ENCODE data around the gene RASL11B. TPM values are rescaled to one million over a fixed set of nuclear protein-coding genes. Genes with fewer than 3 reads are reported as not detected.

RASL11B gene
- total RNA-seq, 1 donor from 2014 or later: 4.4 TPM

DNA sequence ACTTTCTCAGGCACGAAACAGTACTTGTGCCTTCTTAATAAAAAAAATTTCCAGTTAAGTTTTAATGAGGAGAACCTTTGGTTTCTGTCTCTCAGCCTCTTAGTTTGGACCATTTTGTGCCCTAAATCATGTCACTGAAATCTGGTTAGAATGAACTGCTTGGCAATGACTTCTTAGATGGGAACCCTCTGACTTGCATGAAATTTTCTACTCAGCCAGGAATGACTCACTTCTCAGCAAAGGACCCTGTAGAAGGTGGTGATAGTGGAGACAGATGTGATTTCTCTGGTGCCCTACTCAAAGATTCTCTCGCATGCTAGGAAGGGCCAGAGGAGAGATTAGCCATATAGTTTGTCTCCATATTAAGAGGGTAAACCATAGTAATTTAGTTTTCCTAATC, 50.5 kb downstream of the RASL11B start:
- no peak overlapping the region for H3K4me2 ChIP-seq (ENCODE audit: low read length)

DNA sequence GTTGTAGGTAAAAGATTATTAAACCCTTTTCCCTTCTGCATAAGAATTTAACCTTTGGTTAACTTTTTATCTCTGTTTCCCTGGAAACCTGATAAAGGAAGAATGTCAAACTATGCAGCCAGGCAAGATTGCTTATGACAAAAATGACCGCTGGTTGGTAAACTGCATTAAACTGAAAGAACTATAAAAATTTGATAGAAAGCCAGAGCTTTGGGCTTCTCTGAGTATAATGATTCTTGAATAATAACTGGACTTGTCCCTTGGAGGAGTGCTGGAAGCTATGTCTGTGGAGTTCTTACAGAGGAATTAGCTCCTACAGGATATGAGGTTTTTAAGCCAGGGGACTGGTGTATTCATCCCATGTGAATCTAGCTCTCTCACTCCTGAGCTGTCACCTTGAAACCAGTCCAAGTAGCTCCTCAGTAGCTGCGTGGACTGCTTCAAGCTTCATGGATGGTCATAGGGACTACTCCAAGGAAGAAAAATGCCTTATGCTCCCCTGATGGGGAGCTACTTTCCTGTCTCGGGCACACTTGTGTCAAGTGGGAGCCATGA, 52.0 kb downstream of the RASL11B start:
- Mint-ChIP-seq H3K9me3 (ENCODE audit: unreplicated experiment) (no peaks in the 10 kb centered on the region), H3K4me3 (ENCODE audit: unreplicated experiment) (no peak overlapping the region), H3K27me3 (ENCODE audit: low read depth, unreplicated experiment) (no peaks in the 10 kb centered on the region), H3K4me1 (ENCODE audit: low read depth, unreplicated experiment) (peaks cover 7% of the 10 kb centered on the region), H3K27ac (ENCODE audit: unreplicated experiment) (no peak overlapping the region), H3K36me3 (ENCODE audit: low read depth, unreplicated experiment) (no peaks in the 10 kb centered on the region)
- Histone ChIP-seq H4K20me1 (ENCODE audit: insufficient read depth, low read length) (no peaks in the 10 kb centered on the region), H3K4me1 (ENCODE audit: insufficient read depth, low read length) (peaks cover 15% of the 10 kb centered on the region), H3K27me3 (ENCODE audit: insufficient read depth, low read length) (no peaks in the 10 kb centered on the region), H3K4me3 (ENCODE audit: insufficient read depth, low read depth, low read length) (no peak overlapping the region), H3K36me3 (ENCODE audit: insufficient read depth, low read length) (no peaks in the 10 kb centered on the region), H3K9ac (ENCODE audit: low read length) (no peak overlapping the region), H3K9me3 (ENCODE audit: insufficient read depth, low read depth, low read length) (no peaks in the 10 kb centered on the region), H3K79me2 (ENCODE audit: insufficient read depth, low read length) (no peaks in the 10 kb centered on the region), H3K4me2 (ENCODE audit: low read length) (peak overlapping the region; percentile 55), H2AFZ (ENCODE audit: low read depth, low read length) (no peak overlapping the region), H3K27ac (ENCODE audit: low read depth, low read length) (peak overlapping the region; percentile 6)
- DNase-seq (ENCODE audit: low read depth): peak; percentile 81
- FAIRE-seq: peak; percentile 86
- TF ChIP-seq, protein P1, sequence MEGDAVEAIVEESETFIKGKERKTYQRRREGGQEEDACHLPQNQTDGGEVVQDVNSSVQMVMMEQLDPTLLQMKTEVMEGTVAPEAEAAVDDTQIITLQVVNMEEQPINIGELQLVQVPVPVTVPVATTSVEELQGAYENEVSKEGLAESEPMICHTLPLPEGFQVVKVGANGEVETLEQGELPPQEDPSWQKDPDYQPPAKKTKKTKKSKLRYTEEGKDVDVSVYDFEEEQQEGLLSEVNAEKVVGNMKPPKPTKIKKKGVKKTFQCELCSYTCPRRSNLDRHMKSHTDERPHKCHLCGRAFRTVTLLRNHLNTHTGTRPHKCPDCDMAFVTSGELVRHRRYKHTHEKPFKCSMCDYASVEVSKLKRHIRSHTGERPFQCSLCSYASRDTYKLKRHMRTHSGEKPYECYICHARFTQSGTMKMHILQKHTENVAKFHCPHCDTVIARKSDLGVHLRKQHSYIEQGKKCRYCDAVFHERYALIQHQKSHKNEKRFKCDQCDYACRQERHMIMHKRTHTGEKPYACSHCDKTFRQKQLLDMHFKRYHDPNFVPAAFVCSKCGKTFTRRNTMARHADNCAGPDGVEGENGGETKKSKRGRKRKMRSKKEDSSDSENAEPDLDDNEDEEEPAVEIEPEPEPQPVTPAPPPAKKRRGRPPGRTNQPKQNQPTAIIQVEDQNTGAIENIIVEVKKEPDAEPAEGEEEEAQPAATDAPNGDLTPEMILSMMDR (IDR thresholded peaks at IDR 0.05; ENCODE audit: insufficient read depth, low read depth, low read length): no peak
- no peak for TF ChIP-seq EZH2 (IDR thresholded peaks at IDR 0.05; ENCODE audit: insufficient read depth, low read length)

More for the DNA sequence above, 50.5 kb downstream of the RASL11B start:
- H3K4me3 ChIP-seq (ENCODE audit: insufficient read depth, low read depth, low read length): no peak overlapping the region
- Mint-ChIP-seq H3K27ac (ENCODE audit: unreplicated experiment) (no peak overlapping the region), H3K36me3 (ENCODE audit: low read depth, unreplicated experiment) (no peaks in the 10 kb centered on the region), H3K4me1 (ENCODE audit: low read depth, unreplicated experiment) (peaks cover 10% of the 10 kb centered on the region), H3K9me3 (ENCODE audit: unreplicated experiment) (no peaks in the 10 kb centered on the region), H3K4me3 (ENCODE audit: unreplicated experiment) (no peak overlapping the region), H3K27me3 (ENCODE audit: low read depth, unreplicated experiment) (no peaks in the 10 kb centered on the region)
- DNase-seq (ENCODE audit: low read depth) (peak; percentile 30), FAIRE-seq (no peak)
- no peaks in the 10 kb centered on the region for H3K27me3 ChIP-seq (ENCODE audit: insufficient read depth, low read length)
- H2AFZ ChIP-seq (ENCODE audit: low read depth, low read length): no peak overlapping the region
- no peak overlapping the region for H3K9ac ChIP-seq (ENCODE audit: low read length)
- H3K9me3 ChIP-seq (ENCODE audit: insufficient read depth, low read depth, low read length): no peaks in the 10 kb centered on the region
- no peak for TF ChIP-seq EZH2 (IDR thresholded peaks at IDR 0.05; ENCODE audit: insufficient read depth, low read length)
- TF ChIP-seq, protein P1 (IDR thresholded peaks at IDR 0.05; ENCODE audit: insufficient read depth, low read depth, low read length): no peak
- peaks cover 15% of the 10 kb centered on the region for H3K4me1 ChIP-seq (ENCODE audit: insufficient read depth, low read length)
- H3K79me2 ChIP-seq (ENCODE audit: insufficient read depth, low read length): no peaks in the 10 kb centered on the region
- H3K36me3 ChIP-seq (ENCODE audit: insufficient read depth, low read length): no peaks in the 10 kb centered on the region
- no peak overlapping the region for H3K27ac ChIP-seq (ENCODE audit: low read depth, low read length)
- no peaks in the 10 kb centered on the region for H4K20me1 ChIP-seq (ENCODE audit: insufficient read depth, low read length)

DNA sequence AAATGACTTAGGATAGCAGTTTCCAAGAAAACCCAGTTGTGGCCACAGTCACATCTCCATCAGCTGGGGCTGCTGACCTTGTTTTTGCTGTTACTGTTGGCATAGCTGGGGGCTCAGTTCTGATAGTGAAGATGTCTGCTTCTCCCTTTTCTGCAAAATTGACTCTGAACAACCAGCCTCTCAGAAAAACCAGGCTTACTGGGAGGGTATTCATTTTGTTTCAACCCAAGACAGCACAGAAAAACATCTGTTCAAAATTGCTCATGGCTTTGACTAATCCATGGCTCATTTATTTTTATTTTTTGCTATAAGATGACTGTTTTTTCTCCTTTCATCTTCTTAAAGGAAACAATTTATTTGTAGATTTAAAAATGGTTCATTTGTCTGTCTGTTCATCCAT, 53.1 kb downstream of the RASL11B start:
- Mint-ChIP-seq H3K36me3 (ENCODE audit: low read depth, unreplicated experiment) (no peaks in the 10 kb centered on the region), H3K4me3 (ENCODE audit: unreplicated experiment) (no peak overlapping the region), H3K4me1 (ENCODE audit: low read depth, unreplicated experiment) (peaks cover 7% of the 10 kb centered on the region), H3K9me3 (ENCODE audit: unreplicated experiment) (no peaks in the 10 kb centered on the region), H3K27me3 (ENCODE audit: low read depth, unreplicated experiment) (no peaks in the 10 kb centered on the region), H3K27ac (ENCODE audit: unreplicated experiment) (no peak overlapping the region)
- H3K9me3 ChIP-seq (ENCODE audit: insufficient read depth, low read depth, low read length): no peaks in the 10 kb centered on the region
- H2AFZ ChIP-seq (ENCODE audit: low read depth, low read length): no peak overlapping the region
- no peaks in the 10 kb centered on the region for H4K20me1 ChIP-seq (ENCODE audit: insufficient read depth, low read length)
- no peak overlapping the region for H3K4me3 ChIP-seq (ENCODE audit: insufficient read depth, low read depth, low read length)
- H3K27me3 ChIP-seq (ENCODE audit: insufficient read depth, low read length): no peaks in the 10 kb centered on the region
- no peak for FAIRE-seq
- no peak overlapping the region for H3K27ac ChIP-seq (ENCODE audit: low read depth, low read length)
- no peaks in the 10 kb centered on the region for H3K79me2 ChIP-seq (ENCODE audit: insufficient read depth, low read length)
- H3K4me2 ChIP-seq (ENCODE audit: low read length): no peak overlapping the region
- no peak for DNase-seq (ENCODE audit: low read depth)
- no peak overlapping the region for H3K9ac ChIP-seq (ENCODE audit: low read length)
- no peaks in the 10 kb centered on the region for H3K36me3 ChIP-seq (ENCODE audit: insufficient read depth, low read length)
- TF ChIP-seq EZH2 (IDR thresholded peaks at IDR 0.05; ENCODE audit: insufficient read depth, low read length): no peak
- TF ChIP-seq, protein P1 (IDR thresholded peaks at IDR 0.05; ENCODE audit: insufficient read depth, low read depth, low read length): no peak
- H3K4me1 ChIP-seq (ENCODE audit: insufficient read depth, low read length): peaks cover 15% of the 10 kb centered on the region

Measured in astrocyte (in vitro differentiated cells and primary cell).